Erythroblast (primary cell): ENCODE measurements around the gene USP15.
"Not testable (repeated sequence)": the region's sequence is repeated elsewhere in the genome, so short reads cannot be mapped to it uniquely, and the experiment has no call there.

Experiments used
- GATA1 ChIP-seq: IDR thresholded peaks from 2 replicates; pipeline ENCODE4 v1.6.1; 2011; ENCODE audit warnings: low read depth, mild to moderate bottlenecking, control low read depth, low read length, moderate library complexity
- POLR2A ChIP-seq: IDR thresholded peaks from 2 replicates; pipeline ENCODE4 v1.6.1; 2011; ENCODE audit warnings: mild to moderate bottlenecking, low read length

DNA sequence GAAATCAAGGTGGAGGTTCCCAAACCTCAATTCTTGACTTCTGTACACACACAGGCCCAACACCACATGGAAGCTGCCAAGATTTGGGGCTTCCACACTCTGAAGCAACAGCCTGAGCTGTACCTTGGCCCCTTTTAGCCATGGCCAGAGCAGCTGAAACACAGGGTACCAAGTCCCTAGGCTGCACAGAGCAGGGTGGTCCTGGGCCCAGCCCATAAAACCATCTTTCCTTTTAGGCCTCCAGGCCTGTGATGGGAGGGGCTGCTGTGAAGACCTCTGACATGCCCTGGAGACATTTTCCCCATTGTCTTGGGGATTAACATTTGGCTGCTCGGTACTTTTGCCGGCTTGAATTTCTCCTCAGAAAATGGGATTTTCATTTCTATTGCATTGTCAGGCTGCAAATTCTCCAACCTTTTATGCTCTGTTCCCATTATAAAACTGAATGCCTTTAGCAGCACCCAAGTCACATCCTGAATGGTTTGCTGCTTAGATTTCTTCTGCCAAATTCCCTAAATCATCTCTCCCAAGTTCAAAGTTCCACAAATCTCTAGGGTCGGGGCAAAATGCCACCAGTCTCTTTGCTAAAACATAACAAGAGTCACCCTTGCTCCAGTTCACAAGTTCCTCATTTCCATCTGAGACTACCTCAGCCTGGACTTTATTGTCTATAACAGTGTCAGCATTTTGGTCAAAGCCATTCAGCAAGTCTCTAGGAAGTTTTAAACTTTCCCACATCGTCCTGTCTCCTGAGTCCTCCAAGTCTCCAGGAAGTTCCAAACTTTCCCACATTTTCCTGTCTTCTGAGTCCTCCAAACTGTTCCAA lies 84.7 kb downstream of the USP15 start:
- not testable (repeated sequence) for TF ChIP-seq GATA1, POLR2A
